ENCODE data around the gene PTPRH. TPM values are rescaled to one million over a fixed set of nuclear protein-coding genes. Genes with fewer than 3 reads are reported as not detected.

Gene PTPRH
- polyA plus RNA-seq, 1 donor from 2014 or later: 0.54 TPM

GRCh38 chr19:55240713-55241020 lies 31.4 kb upstream of the PTPRH start:
- no peaks in the 10 kb centered on the region for H3K9me3 ChIP-seq (ENCODE audit: low read length)
- H2AFZ ChIP-seq (ENCODE audit: low read depth, low read length): no peak overlapping the region
- no peaks in the 10 kb centered on the region for H4K20me1 ChIP-seq (ENCODE audit: insufficient read depth)
- no peaks in the 10 kb centered on the region for H3K79me2 ChIP-seq (replicated peaks; ENCODE audit: insufficient read depth, low read length)
- H3K4me2 ChIP-seq (ENCODE audit: low read length): no peak overlapping the region
- no peaks in the 10 kb centered on the region for H3K27me3 ChIP-seq (ENCODE audit: insufficient read depth, low read depth, low read length)
- H3K4me3 ChIP-seq (ENCODE audit: low read length): no peak overlapping the region
- no peak overlapping the region for H3K27ac ChIP-seq (ENCODE audit: low read length)
- TF ChIP-seq TAF1 (IDR thresholded peaks at IDR 0.05; ENCODE audit: low read depth) (no peak), MXI1 (conservative IDR thresholded peaks at IDR 0.05; ENCODE audit: poor library complexity, severe bottlenecking) (no peak), EZH2 (IDR thresholded peaks at IDR 0.05; ENCODE audit: borderline replicate concordance, insufficient read depth, low read length, poor library complexity, severe bottlenecking) (no peak), SMC3 (conservative IDR thresholded peaks at IDR 0.05; ENCODE audit: poor library complexity) (no peak), RAD21 (conservative IDR thresholded peaks at IDR 0.05) (no peak)
- TF ChIP-seq, protein P1, sequence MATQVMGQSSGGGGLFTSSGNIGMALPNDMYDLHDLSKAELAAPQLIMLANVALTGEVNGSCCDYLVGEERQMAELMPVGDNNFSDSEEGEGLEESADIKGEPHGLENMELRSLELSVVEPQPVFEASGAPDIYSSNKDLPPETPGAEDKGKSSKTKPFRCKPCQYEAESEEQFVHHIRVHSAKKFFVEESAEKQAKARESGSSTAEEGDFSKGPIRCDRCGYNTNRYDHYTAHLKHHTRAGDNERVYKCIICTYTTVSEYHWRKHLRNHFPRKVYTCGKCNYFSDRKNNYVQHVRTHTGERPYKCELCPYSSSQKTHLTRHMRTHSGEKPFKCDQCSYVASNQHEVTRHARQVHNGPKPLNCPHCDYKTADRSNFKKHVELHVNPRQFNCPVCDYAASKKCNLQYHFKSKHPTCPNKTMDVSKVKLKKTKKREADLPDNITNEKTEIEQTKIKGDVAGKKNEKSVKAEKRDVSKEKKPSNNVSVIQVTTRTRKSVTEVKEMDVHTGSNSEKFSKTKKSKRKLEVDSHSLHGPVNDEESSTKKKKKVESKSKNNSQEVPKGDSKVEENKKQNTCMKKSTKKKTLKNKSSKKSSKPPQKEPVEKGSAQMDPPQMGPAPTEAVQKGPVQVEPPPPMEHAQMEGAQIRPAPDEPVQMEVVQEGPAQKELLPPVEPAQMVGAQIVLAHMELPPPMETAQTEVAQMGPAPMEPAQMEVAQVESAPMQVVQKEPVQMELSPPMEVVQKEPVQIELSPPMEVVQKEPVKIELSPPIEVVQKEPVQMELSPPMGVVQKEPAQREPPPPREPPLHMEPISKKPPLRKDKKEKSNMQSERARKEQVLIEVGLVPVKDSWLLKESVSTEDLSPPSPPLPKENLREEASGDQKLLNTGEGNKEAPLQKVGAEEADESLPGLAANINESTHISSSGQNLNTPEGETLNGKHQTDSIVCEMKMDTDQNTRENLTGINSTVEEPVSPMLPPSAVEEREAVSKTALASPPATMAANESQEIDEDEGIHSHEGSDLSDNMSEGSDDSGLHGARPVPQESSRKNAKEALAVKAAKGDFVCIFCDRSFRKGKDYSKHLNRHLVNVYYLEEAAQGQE (IDR thresholded peaks at IDR 0.05; ENCODE audit: borderline replicate concordance): no peak
- TF ChIP-seq, protein P2, sequence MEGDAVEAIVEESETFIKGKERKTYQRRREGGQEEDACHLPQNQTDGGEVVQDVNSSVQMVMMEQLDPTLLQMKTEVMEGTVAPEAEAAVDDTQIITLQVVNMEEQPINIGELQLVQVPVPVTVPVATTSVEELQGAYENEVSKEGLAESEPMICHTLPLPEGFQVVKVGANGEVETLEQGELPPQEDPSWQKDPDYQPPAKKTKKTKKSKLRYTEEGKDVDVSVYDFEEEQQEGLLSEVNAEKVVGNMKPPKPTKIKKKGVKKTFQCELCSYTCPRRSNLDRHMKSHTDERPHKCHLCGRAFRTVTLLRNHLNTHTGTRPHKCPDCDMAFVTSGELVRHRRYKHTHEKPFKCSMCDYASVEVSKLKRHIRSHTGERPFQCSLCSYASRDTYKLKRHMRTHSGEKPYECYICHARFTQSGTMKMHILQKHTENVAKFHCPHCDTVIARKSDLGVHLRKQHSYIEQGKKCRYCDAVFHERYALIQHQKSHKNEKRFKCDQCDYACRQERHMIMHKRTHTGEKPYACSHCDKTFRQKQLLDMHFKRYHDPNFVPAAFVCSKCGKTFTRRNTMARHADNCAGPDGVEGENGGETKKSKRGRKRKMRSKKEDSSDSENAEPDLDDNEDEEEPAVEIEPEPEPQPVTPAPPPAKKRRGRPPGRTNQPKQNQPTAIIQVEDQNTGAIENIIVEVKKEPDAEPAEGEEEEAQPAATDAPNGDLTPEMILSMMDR (IDR thresholded peaks at IDR 0.05; ENCODE audit: poor library complexity, severe bottlenecking): no peak
- no peak overlapping the region for H3K9ac ChIP-seq (ENCODE audit: low read length)
- H3F3A ChIP-seq (ENCODE audit: insufficient read depth, low read length, poor library complexity, severe bottlenecking): no peaks in the 10 kb centered on the region
- peaks cover 9% of the 10 kb centered on the region for H3K36me3 ChIP-seq (ENCODE audit: insufficient read depth, low read length)
- H3K9me2 ChIP-seq (ENCODE audit: insufficient read depth, low read length): no peaks in the 10 kb centered on the region

DNA sequence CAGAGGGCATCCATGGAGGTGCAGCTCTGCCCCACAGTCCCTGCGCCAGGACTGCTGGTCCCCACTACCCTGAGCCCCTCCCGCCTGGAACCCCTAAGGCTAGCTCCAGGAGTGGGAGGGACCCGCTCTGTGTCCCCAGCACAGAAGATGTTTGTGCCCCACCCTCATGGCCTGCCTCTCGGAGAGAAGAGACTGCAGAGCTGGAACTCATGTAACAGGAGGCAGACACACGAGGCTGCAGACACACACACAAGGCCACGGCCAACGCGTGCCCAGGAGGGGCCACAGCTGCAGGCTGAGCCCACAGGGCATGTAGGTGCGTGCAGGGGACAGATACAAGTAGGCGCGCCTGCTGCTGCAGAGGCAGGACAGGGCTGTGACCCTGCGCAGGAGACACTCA lies 29.7 kb upstream of the PTPRH start:
- Histone ChIP-seq H3K9me2 (ENCODE audit: insufficient read depth, low read length) (no peaks in the 10 kb centered on the region), H3K27ac (ENCODE audit: low read length) (no peak overlapping the region), H3K27me3 (ENCODE audit: insufficient read depth, low read depth, low read length) (no peaks in the 10 kb centered on the region), H3K9ac (ENCODE audit: low read length) (no peak overlapping the region), H3F3A (ENCODE audit: insufficient read depth, low read length, poor library complexity, severe bottlenecking) (no peaks in the 10 kb centered on the region), H3K79me2 (replicated peaks; ENCODE audit: insufficient read depth, low read length) (no peaks in the 10 kb centered on the region), H2AFZ (ENCODE audit: low read depth, low read length) (no peak overlapping the region), H4K20me1 (ENCODE audit: insufficient read depth) (no peaks in the 10 kb centered on the region), H3K4me3 (ENCODE audit: low read length) (no peak overlapping the region), H3K9me3 (ENCODE audit: low read length) (no peaks in the 10 kb centered on the region), H3K36me3 (ENCODE audit: insufficient read depth, low read length) (peaks cover 9% of the 10 kb centered on the region), H3K4me2 (ENCODE audit: low read length) (no peak overlapping the region)
- TF ChIP-seq SMC3 (conservative IDR thresholded peaks at IDR 0.05; ENCODE audit: poor library complexity): no peak
- no peak for TF ChIP-seq RAD21 (conservative IDR thresholded peaks at IDR 0.05)
- no peak for TF ChIP-seq POLR2AphosphoS5 (IDR thresholded peaks at IDR 0.05)
- TF ChIP-seq TAF1 (IDR thresholded peaks at IDR 0.05; ENCODE audit: low read depth): no peak
- TF ChIP-seq, protein P2 (IDR thresholded peaks at IDR 0.05; ENCODE audit: poor library complexity, severe bottlenecking): no peak
- TF ChIP-seq EZH2 (IDR thresholded peaks at IDR 0.05; ENCODE audit: borderline replicate concordance, insufficient read depth, low read length, poor library complexity, severe bottlenecking): no peak
- no peak for TF ChIP-seq MXI1 (conservative IDR thresholded peaks at IDR 0.05; ENCODE audit: poor library complexity, severe bottlenecking)
- TF ChIP-seq EP300 (conservative IDR thresholded peaks at IDR 0.05; ENCODE audit: poor library complexity, severe bottlenecking): no peak
- TF ChIP-seq, protein P1 (IDR thresholded peaks at IDR 0.05; ENCODE audit: borderline replicate concordance): no peak

All from neural cell (in vitro differentiated cells).